ENCODE measurements around the gene BCDIN3D. TPM values are rescaled to one million over a fixed set of nuclear protein-coding genes. Genes with fewer than 3 reads are reported as not detected.

The BCDIN3D gene
- total and polyA plus RNA-seq, 4 donors, result 1.7 to 4.4 (median 2.1) TPM

GRCh38 chr12:49885663-49886461 lies 43.0 kb upstream of the BCDIN3D start:
- no peak overlapping the region for H3K4me3 ChIP-seq (ENCODE audit: low read depth in 1 of 3, low read length in 3 of 3)
- no peaks in the 10 kb centered on the region for H3K36me3 ChIP-seq (ENCODE audit: control insufficient read depth in 4 of 4, insufficient read depth in 3 of 4, low read depth in 1 of 4, low read length in 3 of 4)
- H3K9me3 ChIP-seq (ENCODE audit: control insufficient read depth in 4 of 4, low read length in 3 of 4), result no peaks in the 10 kb centered on the region
- DNase-seq (ENCODE audit: low spot score), result no peak
- H3K27me3 ChIP-seq (ENCODE audit: control insufficient read depth in 4 of 4, insufficient read depth in 4 of 4, low read length in 3 of 4), result no peaks in the 10 kb centered on the region
- no peaks in the 10 kb centered on the region for H3K4me1 ChIP-seq (ENCODE audit: control insufficient read depth in 4 of 4, insufficient read depth in 4 of 4, low read length in 3 of 4)
- TF ChIP-seq CTCF (IDR thresholded peaks at IDR 0.05; ENCODE audit: low read depth, low read length, missing input control) (no peak), SP1 (IDR thresholded peaks at IDR 0.05) (no peak), EGR1 (IDR thresholded peaks at IDR 0.05; ENCODE audit: low read depth in 2 of 2) (no peak), HNF4G (IDR thresholded peaks at IDR 0.05) (no peak), ATF3 (IDR thresholded peaks at IDR 0.05) (no peak), FOXA1 (IDR thresholded peaks at IDR 0.05) (no peak), FOXA2 (IDR thresholded peaks at IDR 0.05) (no peak), GABPA (IDR thresholded peaks at IDR 0.05 in 1 of 2, conservative IDR thresholded peaks at IDR 0.05 in 1 of 2) (no peak), ZBTB33 (IDR thresholded peaks at IDR 0.05) (no peak), RXRA (IDR thresholded peaks at IDR 0.05) (no peak), HNF4A (conservative IDR thresholded peaks at IDR 0.05) (no peak), RAD21 (IDR thresholded peaks at IDR 0.05) (no peak), NR2F2 (IDR thresholded peaks at IDR 0.05) (no peak), YY1 (IDR thresholded peaks at IDR 0.05) (no peak), TAF1 (conservative IDR thresholded peaks at IDR 0.05) (no peak), JUND (IDR thresholded peaks at IDR 0.05) (no peak), MAX (IDR thresholded peaks at IDR 0.05) (no peak)
- TF ChIP-seq, protein P1, sequence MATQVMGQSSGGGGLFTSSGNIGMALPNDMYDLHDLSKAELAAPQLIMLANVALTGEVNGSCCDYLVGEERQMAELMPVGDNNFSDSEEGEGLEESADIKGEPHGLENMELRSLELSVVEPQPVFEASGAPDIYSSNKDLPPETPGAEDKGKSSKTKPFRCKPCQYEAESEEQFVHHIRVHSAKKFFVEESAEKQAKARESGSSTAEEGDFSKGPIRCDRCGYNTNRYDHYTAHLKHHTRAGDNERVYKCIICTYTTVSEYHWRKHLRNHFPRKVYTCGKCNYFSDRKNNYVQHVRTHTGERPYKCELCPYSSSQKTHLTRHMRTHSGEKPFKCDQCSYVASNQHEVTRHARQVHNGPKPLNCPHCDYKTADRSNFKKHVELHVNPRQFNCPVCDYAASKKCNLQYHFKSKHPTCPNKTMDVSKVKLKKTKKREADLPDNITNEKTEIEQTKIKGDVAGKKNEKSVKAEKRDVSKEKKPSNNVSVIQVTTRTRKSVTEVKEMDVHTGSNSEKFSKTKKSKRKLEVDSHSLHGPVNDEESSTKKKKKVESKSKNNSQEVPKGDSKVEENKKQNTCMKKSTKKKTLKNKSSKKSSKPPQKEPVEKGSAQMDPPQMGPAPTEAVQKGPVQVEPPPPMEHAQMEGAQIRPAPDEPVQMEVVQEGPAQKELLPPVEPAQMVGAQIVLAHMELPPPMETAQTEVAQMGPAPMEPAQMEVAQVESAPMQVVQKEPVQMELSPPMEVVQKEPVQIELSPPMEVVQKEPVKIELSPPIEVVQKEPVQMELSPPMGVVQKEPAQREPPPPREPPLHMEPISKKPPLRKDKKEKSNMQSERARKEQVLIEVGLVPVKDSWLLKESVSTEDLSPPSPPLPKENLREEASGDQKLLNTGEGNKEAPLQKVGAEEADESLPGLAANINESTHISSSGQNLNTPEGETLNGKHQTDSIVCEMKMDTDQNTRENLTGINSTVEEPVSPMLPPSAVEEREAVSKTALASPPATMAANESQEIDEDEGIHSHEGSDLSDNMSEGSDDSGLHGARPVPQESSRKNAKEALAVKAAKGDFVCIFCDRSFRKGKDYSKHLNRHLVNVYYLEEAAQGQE (IDR thresholded peaks at IDR 0.05), result no peak
- WGBS, result 48% methylated on average over 16 of the region's 16 CpGs
- no peak overlapping the region for H3K9ac ChIP-seq (ENCODE audit: low read depth in 1 of 2, low read length in 2 of 2)
- H3K27ac ChIP-seq (ENCODE audit: low read depth in 1 of 2, low read length in 2 of 2), result no peak overlapping the region
